HL-60 (cell line): Measurements from ENCODE around the gene CBLB.

Experiments used
- CTCF ChIP-seq: IDR thresholded peaks from one replicate; pipeline ENCODE4 v1.5.1; 2011; ENCODE audit warnings: low read length, control low read depth, inconsistent platforms; ENCODE audit not compliant: insufficient read depth
- POLR2AphosphoS5 ChIP-seq: IDR thresholded peaks from 2 replicates; pipeline ENCODE4 v1.6.1; 2012; ENCODE audit warnings: low read depth
- SPI1 ChIP-seq: IDR thresholded peaks from 2 replicates; pipeline ENCODE4 v1.6.1; 2012; ENCODE audit warnings: low read depth, mild to moderate bottlenecking, borderline replicate concordance

GRCh38 chr3:105806359-105806758 is 62.5 kb downstream of the CBLB start:
- no peak for TF ChIP-seq CTCF
- TF ChIP-seq SPI1: no peak
- TF ChIP-seq POLR2AphosphoS5: no peak
